HG02981 (cell line): Measurements from ENCODE around the gene PTPN6.

Experiments
- ATAC-seq: cut with Tn5 transposase; IDR thresholded peaks from one replicate; pipeline ENCODE4 v1.9.1; 2021; ENCODE audit warnings: mild to moderate bottlenecking, moderate library complexity; ENCODE audit not compliant: unreplicated experiment

The PTPN6 gene

DNA sequence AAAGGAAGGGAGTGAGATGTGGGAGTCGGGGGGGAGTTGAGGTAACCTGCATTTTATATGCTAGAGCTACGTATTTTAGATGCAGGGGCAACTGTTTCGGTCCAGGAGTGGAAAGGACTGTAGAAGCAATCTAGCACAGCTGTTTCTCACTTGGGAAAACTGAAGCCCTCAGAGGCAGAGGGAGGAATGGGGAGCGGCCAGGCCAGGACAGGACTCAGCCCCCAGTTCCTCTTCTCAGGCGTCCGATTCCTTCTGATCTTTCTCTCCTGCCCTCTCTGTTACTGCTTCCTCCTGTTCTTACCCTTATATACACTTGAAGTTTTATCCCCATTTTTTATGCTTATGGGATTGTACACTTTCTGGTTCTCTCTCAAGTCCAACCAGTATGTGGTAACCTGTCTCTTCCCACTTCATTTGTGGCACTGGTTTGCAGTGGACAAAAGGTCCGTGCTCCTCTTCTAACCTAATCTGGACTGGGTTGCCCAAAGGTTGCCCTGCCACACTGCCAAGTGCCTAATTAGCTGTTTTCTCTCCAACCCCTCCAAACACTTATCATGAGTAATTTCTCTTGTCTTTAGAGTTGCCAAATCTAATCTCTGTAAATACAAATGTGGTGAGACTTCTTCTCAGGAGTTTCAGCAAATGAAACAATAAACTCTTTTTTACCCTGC lies 50.9 kb downstream of the PTPN6 start:
- ATAC-seq: no peak

DNA sequence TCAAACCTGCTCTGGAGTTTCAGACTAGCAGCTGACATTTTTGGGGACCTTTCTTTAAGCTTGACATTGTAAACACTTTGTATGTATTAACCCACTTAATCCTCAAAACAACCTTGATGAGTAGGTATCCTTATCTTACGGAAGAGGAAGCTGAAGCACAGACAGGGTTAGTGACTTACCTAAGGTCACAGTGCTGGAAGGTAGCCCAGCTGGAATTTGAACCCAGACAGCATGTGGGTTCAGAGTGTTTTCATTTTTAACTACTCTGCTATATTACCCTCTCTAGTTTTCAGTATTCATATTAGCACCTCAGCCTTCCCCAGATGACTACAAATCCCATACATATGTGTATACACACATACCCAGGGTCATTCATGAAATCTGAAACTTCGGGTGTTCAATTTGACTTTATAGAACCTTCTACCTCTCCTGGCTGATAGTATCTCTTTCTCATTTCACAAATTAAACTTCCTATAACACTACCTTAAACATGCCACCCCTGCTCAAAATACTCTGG lies 53.2 kb downstream of the PTPN6 start:
- ATAC-seq: no peak

GRCh38 chr12:7004840-7005239 lies 53.7 kb downstream of the PTPN6 start:
- ATAC-seq: no peak

- ATAC-seq: no peak
Observed at GRCh38 chr12:7005311-7005710, 54.2 kb downstream of the PTPN6 start.

DNA sequence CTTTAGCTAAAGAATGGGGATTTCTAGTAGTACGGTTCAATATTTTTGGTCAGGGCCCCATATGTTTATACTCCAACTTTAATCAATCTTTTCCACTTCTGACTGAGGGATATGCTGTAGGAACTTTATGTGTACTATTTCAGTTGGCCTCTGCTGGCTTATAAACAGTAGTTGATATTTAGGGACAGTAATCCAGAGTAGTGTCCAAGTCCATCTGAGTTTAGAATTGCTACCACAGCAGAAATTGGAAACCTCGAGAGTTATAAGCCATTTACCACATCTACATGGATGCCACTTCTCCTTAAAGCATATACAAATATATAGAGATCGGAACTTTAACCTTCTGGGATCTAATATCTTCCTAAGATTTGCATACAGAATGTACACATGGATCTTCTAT lies 55.5 kb downstream of the PTPN6 start:
- ATAC-seq: no peak

GRCh38 chr12:7008864-7009263 lies 57.7 kb downstream of the PTPN6 start:
- no peak for ATAC-seq

- ATAC-seq: no peak
Observed at GRCh38 chr12:7009512-7009911, 58.4 kb downstream of the PTPN6 start.
